HepG2 (cell line): ENCODE results near the gene MYPN. TPM values are rescaled to one million over a fixed set of nuclear protein-coding genes. Genes with fewer than 3 reads are reported as not detected.

Experiments used
- EEA1 ChIP-seq: sonication (generic); formaldehyde crosslinking; IDR thresholded peaks from 2 replicates; pipeline ENCODE4 v1.5.1; 2020; ENCODE audit warnings: mild to moderate bottlenecking, missing genetic modification reagents, borderline replicate concordance
- FOXM1 ChIP-seq: sonication (generic); formaldehyde crosslinking; IDR thresholded peaks from 2 replicates; pipeline ENCODE4 v1.5.0; 2020; ENCODE audit warnings: missing genetic modification reagents
- GMEB1 ChIP-seq: sonication (generic); formaldehyde crosslinking; IDR thresholded peaks from 2 replicates; pipeline ENCODE4 v1.5.1; 2020; ENCODE audit warnings: missing genetic modification reagents, mild to moderate bottlenecking, borderline replicate concordance
- NAIF1 ChIP-seq: sonication (generic); formaldehyde crosslinking; IDR thresholded peaks from 2 replicates; pipeline ENCODE4 v1.5.0; 2020; ENCODE audit warnings: mild to moderate bottlenecking, missing genetic modification reagents, borderline replicate concordance
- REST ChIP-seq, 2 experiments: IDR thresholded peaks; 2 replicates each; pipeline ENCODE4 v1.6.1; 2011 to 2012; ENCODE audit warnings: low read length in 2 of 2, borderline replicate concordance in 1 of 2, low read depth in 1 of 2, mild to moderate bottlenecking in 1 of 2, moderate library complexity in 1 of 2
- TGIF2 ChIP-seq: IDR thresholded peaks from 2 replicates; pipeline ENCODE4 v1.6.1; 2016; ENCODE audit warnings: control low read depth, missing compliant biosample characterization
- ZKSCAN8 ChIP-seq: IDR thresholded peaks from 2 replicates; pipeline ENCODE4 v1.6.1; 2016; ENCODE audit warnings: borderline replicate concordance, missing genetic modification reagents, missing compliant biosample characterization
- ZNF331 ChIP-seq: sonication (generic); formaldehyde crosslinking; IDR thresholded peaks from 2 replicates; pipeline ENCODE4 v1.4.0; 2020; ENCODE audit warnings: missing genetic modification reagents
- ZNF646 ChIP-seq: sonication (generic); formaldehyde crosslinking; IDR thresholded peaks from 2 replicates; pipeline ENCODE4 v1.9.0; 2021; ENCODE audit warnings: mild to moderate bottlenecking, missing genetic modification reagents
- polyA plus RNA-seq, 8 experiments: library from polyadenylated mRNA; depleted of rRNA in 3 of 8; stranded (reverse) in 7 of 8; unstranded in 1 of 8; fragments of >200 nt; fragmentation: Illumina TruSeq in 4 of 8; extraction: Trizol in 4 of 8; gene quantifications; 2 replicates each; pipeline versions ENCODE4 v1.2.1 to v1.2.3, GENCODE V29; 2011 to 2016; ENCODE audit warnings: low read depth in 4 of 8, missing spikeins in 1 of 8, mixed read lengths in 1 of 8; ENCODE audit not compliant: insufficient read depth in 1 of 8
- total RNA-seq, 5 experiments: library from RNA; depleted of rRNA; stranded (reverse); fragments of >200 nt; fragmentation: Illumina TruSeq; extraction: Trizol; gene quantifications; 2 replicates each; pipeline ENCODE4 v1.2.3, GENCODE V29; 2016; ENCODE audit warnings: low read depth in 1 of 5

The MYPN gene
- total and polyA plus RNA-seq, 2 of the 13 experiments (the other 11 are each of a cell fraction or from before 2014, with no cell fraction given) = not detected

- 0 out of 2 replicates have a peak, but pooled peaks have one; percentile 15 for TF ChIP-seq GMEB1
- peak; percentile 42; the same call in 1 of the 2 replicates for TF ChIP-seq ZNF331 (CRISPR knock-in tag)
- peak; percentile 31; the same call in 1 of the 2 replicates for TF ChIP-seq TGIF2 (CRISPR knock-in tag)
- TF ChIP-seq FOXM1 = peak; percentile 46; the same call in 1 of the 2 replicates
- peak; percentile 82; the same call in 1 of the 2 replicates for TF ChIP-seq NAIF1 (CRISPR knock-in tag)
- TF ChIP-seq REST (IDR thresholded peaks at IDR 0.05; ENCODE audit: borderline replicate concordance in 1 of 2, low read depth in 1 of 2, low read length in 2 of 2) = no peak
- 0 out of 2 replicates have a peak, but pooled peaks have one; percentile 50 for TF ChIP-seq EEA1 (CRISPR knock-in tag)
- TF ChIP-seq ZKSCAN8 (CRISPR knock-in tag) = no peak
- TF ChIP-seq ZNF646 (CRISPR knock-in tag) = no peak
Measured at GRCh38 chr10:68231106-68231816, 122.0 kb downstream of the MYPN start (continued).
